K562 (cell line): ENCODE data around the gene LRRC3C. TPM values are rescaled to one million over a fixed set of nuclear protein-coding genes. Genes with fewer than 3 reads are reported as not detected.

Source experiments
- ATF1 ChIP-seq, 2 experiments: fragments of 450-650 bp in 1 of 2; IDR thresholded peaks; 2 replicates each; pipeline ENCODE4 v1.6.1; 2016; ENCODE audit warnings: missing compliant biosample characterization in 1 of 2, missing genetic modification characterization in 1 of 2
- BRF1 ChIP-seq: IDR thresholded peaks from 3 replicates; pipeline ENCODE4 v1.6.1; 2011; ENCODE audit warnings: borderline replicate concordance, mild to moderate bottlenecking; ENCODE audit not compliant: insufficient read length; ENCODE audit errors: extremely low read depth
- CTBP1 ChIP-seq: fragments of 450-650 bp; IDR thresholded peaks from 2 replicates; pipeline ENCODE4 v1.6.1; 2016; ENCODE audit warnings: borderline replicate concordance
- DPF2 ChIP-seq: fragments of 450-650 bp; IDR thresholded peaks from 2 replicates; pipeline ENCODE4 v1.6.1; 2016
- ESRRA ChIP-seq: fragments of 450-650 bp; IDR thresholded peaks from 2 replicates; pipeline ENCODE4 v1.6.1; 2014; ENCODE audit warnings: low read depth, mild to moderate bottlenecking, moderate library complexity, borderline replicate concordance
- FOXA1 ChIP-seq: fragments of 450-650 bp; IDR thresholded peaks from 2 replicates; pipeline ENCODE4 v1.6.1; 2016; ENCODE audit warnings: mild to moderate bottlenecking, borderline replicate concordance
- GATAD2A ChIP-seq: fragments of 450-650 bp; IDR thresholded peaks from 2 replicates; pipeline ENCODE4 v1.6.1; 2017
- GTF2A2 ChIP-seq: IDR thresholded peaks from 2 replicates; pipeline ENCODE4 v1.6.1; 2016; ENCODE audit warnings: mild to moderate bottlenecking, missing genetic modification characterization, missing compliant biosample characterization
- MTF1 ChIP-seq: fragments of 250-450 bp; sonication (Bioruptor Pico); IDR thresholded peaks from 2 replicates; pipeline ENCODE4 v1.9.0; 2021; ENCODE audit warnings: moderate library complexity, mild to moderate bottlenecking, inconsistent platforms, borderline replicate concordance
- NR1H2 ChIP-seq: sonication (generic); formaldehyde crosslinking; IDR thresholded peaks from 2 replicates; pipeline ENCODE4 v1.4.0; 2020; ENCODE audit warnings: mild to moderate bottlenecking, missing genetic modification reagents
- PHF8 ChIP-seq: fragments of 200-600 bp; sonication (generic); IDR thresholded peaks from 2 replicates; pipeline ENCODE4 v1.6.1; 2012; ENCODE audit warnings: mixed run types, mild to moderate bottlenecking, inconsistent platforms, low read length, moderate library complexity, borderline replicate concordance
- POLR2A ChIP-seq: fragments of 450-650 bp; conservative IDR thresholded peaks from 2 replicates; pipeline ENCODE4 v1.6.1; 2016
- POLR2G ChIP-seq: fragments of 200-400 bp; formaldehyde crosslinking; IDR thresholded peaks from 2 replicates; pipeline ENCODE4 v1.6.1; 2017; ENCODE audit warnings: low read depth, mild to moderate bottlenecking, antibody characterized with exemption, low read length, moderate library complexity
- RBFOX2 ChIP-seq: fragments of 200-400 bp; formaldehyde crosslinking; IDR thresholded peaks from 2 replicates; pipeline ENCODE4 v1.6.1; 2017; ENCODE audit warnings: low read depth, mild to moderate bottlenecking, low read length, moderate library complexity
- RBM39 ChIP-seq: fragments of 200-400 bp; formaldehyde crosslinking; optimal IDR thresholded peaks from 2 replicates; pipeline ENCODE3; 2018; ENCODE audit warnings: low read depth, low read length
- TSC22D4 ChIP-seq: fragments of 450-650 bp; IDR thresholded peaks from 2 replicates; pipeline ENCODE4 v1.6.1; 2016; ENCODE audit warnings: missing genetic modification characterization, missing biosample characterization, control low read depth
- ZC3H8 ChIP-seq: fragments of 450-650 bp; IDR thresholded peaks from 2 replicates; pipeline ENCODE4 v1.6.1; 2017
- ZNF274 ChIP-seq: IDR thresholded peaks from 2 replicates; pipeline ENCODE4 v1.6.1; 2011; ENCODE audit warnings: low read depth, mild to moderate bottlenecking, low read length, moderate library complexity, borderline replicate concordance
- ZNF41 ChIP-seq: fragments of 250-450 bp; sonication (Bioruptor Pico); conservative IDR thresholded peaks from 2 replicates; pipeline ENCODE4 v1.4.0; 2020; ENCODE audit warnings: mild to moderate bottlenecking
- polyA plus RNA-seq, 8 experiments: library from polyadenylated mRNA; depleted of rRNA in 4 of 8; stranded (reverse) in 5 of 8; unstranded in 3 of 8; fragments of >200 nt; fragmentation: Nextera tagmentation in 2 of 8; fragmentation: Illumina TruSeq in 1 of 8; extraction: Ambion mirVana in 2 of 8; extraction: Trizol in 1 of 8; gene quantifications; 2 replicates each; pipeline versions ENCODE4 v1.2.1 to v1.2.3, GENCODE V29; 2011 to 2014; ENCODE audit warnings: inconsistent platforms in 1 of 8, missing spikeins in 1 of 8
- total RNA-seq, 7 experiments: library from RNA; depleted of rRNA in 6 of 7; stranded (reverse); fragments of >200 nt in 6 of 7; fragmentation: Illumina TruSeq in 2 of 7; extraction: Trizol in 2 of 7; gene quantifications; 2 replicates each; pipeline versions ENCODE4 v1.2.1 to v1.2.3, GENCODE V29; 2011 to 2021; ENCODE audit warnings: low replicate concordance in 1 of 7
- TF ChIP-seq, protein P1 (sequence below): fragments of 450-650 bp; IDR thresholded peaks from 2 replicates; pipeline ENCODE4 v1.6.1; 2016; ENCODE audit warnings: mild to moderate bottlenecking
- TF ChIP-seq, protein P2 (sequence below): fragments of 450-650 bp; formaldehyde crosslinking; conservative IDR thresholded peaks from 2 replicates; pipeline ENCODE4 v1.4.0; 2022; ENCODE audit warnings: mild to moderate bottlenecking, missing genetic modification characterization
- TF ChIP-seq, protein P3 (sequence below): fragments of 150-350 bp; IDR thresholded peaks from 2 replicates; pipeline ENCODE4 v1.6.1; 2014; ENCODE audit warnings: low read depth, mild to moderate bottlenecking, low read length, borderline replicate concordance
- TF ChIP-seq, protein P4 (sequence below): fragments of 450-650 bp; IDR thresholded peaks from 2 replicates; pipeline ENCODE4 v1.6.1; 2014; ENCODE audit warnings: low read depth, mild to moderate bottlenecking, moderate library complexity, borderline replicate concordance

Gene LRRC3C
- total and polyA plus RNA-seq, 9 of the 15 experiments (the other 6 are each of a cell fraction or from before 2014, with no cell fraction given), result not detected

DNA sequence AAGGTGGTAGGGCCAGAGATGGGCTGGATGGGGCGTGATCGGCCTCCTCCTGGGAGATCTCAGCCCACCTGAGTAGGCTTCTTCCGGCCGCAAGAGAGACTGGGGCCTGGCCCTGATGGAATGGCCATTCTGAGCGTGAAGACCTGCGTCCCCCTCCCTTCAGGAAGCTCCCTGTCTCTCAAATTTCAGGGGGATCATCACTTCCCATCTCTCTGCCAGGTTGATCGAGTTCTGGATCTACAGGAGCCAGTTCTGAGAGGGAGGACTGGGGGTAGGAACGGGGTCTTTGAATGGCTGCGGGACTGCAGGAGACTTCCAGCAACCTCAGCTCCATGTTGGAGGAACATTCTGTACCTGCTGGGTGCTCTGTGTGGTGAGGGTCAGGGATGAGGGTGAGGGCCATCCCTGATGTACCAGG lies 25.9 kb downstream of the LRRC3C start (continued):
- TF ChIP-seq CTBP1 (peak; percentile 45; the same call in 1 of the 2 replicates), ZNF274 (no peak), DPF2 (peak; percentile 35; the same call in 1 of the 2 replicates), MTF1 (CRISPR knock-in tag) (no peak), ZNF41 (CRISPR knock-in tag) (no peak), GATAD2A (no peak), POLR2A (peak; percentile 63), ESRRA (no peak), PHF8 (peak; percentile 56; the same call in 1 of the 2 replicates), ATF1 (CRISPR knock-in tag; IDR thresholded peaks at IDR 0.05) (no peak), ATF1 (tag; IDR thresholded peaks at IDR 0.05) (no peak), POLR2G (no peak), TSC22D4 (tag) (no peak), FOXA1 (no peak), NR1H2 (no peak), RBM39 (no peak), BRF1 (no peak), RBFOX2 (no peak), ZC3H8 (no peak), GTF2A2 (tag) (no peak)
- TF ChIP-seq, protein P1, sequence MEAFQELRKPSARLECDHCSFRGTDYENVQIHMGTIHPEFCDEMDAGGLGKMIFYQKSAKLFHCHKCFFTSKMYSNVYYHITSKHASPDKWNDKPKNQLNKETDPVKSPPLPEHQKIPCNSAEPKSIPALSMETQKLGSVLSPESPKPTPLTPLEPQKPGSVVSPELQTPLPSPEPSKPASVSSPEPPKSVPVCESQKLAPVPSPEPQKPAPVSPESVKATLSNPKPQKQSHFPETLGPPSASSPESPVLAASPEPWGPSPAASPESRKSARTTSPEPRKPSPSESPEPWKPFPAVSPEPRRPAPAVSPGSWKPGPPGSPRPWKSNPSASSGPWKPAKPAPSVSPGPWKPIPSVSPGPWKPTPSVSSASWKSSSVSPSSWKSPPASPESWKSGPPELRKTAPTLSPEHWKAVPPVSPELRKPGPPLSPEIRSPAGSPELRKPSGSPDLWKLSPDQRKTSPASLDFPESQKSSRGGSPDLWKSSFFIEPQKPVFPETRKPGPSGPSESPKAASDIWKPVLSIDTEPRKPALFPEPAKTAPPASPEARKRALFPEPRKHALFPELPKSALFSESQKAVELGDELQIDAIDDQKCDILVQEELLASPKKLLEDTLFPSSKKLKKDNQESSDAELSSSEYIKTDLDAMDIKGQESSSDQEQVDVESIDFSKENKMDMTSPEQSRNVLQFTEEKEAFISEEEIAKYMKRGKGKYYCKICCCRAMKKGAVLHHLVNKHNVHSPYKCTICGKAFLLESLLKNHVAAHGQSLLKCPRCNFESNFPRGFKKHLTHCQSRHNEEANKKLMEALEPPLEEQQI, result no peak
- TF ChIP-seq, protein P2, sequence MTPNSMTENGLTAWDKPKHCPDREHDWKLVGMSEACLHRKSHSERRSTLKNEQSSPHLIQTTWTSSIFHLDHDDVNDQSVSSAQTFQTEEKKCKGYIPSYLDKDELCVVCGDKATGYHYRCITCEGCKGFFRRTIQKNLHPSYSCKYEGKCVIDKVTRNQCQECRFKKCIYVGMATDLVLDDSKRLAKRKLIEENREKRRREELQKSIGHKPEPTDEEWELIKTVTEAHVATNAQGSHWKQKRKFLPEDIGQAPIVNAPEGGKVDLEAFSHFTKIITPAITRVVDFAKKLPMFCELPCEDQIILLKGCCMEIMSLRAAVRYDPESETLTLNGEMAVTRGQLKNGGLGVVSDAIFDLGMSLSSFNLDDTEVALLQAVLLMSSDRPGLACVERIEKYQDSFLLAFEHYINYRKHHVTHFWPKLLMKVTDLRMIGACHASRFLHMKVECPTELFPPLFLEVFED (CRISPR knock-in tag), result no peak
- TF ChIP-seq, protein P3, sequence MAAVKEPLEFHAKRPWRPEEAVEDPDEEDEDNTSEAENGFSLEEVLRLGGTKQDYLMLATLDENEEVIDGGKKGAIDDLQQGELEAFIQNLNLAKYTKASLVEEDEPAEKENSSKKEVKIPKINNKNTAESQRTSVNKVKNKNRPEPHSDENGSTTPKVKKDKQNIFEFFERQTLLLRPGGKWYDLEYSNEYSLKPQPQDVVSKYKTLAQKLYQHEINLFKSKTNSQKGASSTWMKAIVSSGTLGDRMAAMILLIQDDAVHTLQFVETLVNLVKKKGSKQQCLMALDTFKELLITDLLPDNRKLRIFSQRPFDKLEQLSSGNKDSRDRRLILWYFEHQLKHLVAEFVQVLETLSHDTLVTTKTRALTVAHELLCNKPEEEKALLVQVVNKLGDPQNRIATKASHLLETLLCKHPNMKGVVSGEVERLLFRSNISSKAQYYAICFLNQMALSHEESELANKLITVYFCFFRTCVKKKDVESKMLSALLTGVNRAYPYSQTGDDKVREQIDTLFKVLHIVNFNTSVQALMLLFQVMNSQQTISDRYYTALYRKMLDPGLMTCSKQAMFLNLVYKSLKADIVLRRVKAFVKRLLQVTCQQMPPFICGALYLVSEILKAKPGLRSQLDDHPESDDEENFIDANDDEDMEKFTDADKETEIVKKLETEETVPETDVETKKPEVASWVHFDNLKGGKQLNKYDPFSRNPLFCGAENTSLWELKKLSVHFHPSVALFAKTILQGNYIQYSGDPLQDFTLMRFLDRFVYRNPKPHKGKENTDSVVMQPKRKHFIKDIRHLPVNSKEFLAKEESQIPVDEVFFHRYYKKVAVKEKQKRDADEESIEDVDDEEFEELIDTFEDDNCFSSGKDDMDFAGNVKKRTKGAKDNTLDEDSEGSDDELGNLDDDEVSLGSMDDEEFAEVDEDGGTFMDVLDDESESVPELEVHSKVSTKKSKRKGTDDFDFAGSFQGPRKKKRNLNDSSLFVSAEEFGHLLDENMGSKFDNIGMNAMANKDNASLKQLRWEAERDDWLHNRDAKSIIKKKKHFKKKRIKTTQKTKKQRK, result no peak
- TF ChIP-seq, protein P4, sequence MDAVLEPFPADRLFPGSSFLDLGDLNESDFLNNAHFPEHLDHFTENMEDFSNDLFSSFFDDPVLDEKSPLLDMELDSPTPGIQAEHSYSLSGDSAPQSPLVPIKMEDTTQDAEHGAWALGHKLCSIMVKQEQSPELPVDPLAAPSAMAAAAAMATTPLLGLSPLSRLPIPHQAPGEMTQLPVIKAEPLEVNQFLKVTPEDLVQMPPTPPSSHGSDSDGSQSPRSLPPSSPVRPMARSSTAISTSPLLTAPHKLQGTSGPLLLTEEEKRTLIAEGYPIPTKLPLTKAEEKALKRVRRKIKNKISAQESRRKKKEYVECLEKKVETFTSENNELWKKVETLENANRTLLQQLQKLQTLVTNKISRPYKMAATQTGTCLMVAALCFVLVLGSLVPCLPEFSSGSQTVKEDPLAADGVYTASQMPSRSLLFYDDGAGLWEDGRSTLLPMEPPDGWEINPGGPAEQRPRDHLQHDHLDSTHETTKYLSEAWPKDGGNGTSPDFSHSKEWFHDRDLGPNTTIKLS, result no peak
